A549 (cell line): ENCODE results near the gene REN. TPM values are rescaled to one million over a fixed set of nuclear protein-coding genes. Genes with fewer than 3 reads are reported as not detected.
A peak's percentile ranks its signal among the peaks of the same experiment; 100 is the strongest.

Experiments used
- ATAC-seq, 2 experiments: fragments of 200-7000 bp in 1 of 2; fragments of >200 bp in 1 of 2; cut with Nextera tagmentation in 1 of 2; cut with Tn5 transposase in 1 of 2; 3 replicates each; pipeline versions ENCODE4 v1.8.0 to v1.9.1; 2018 to 2020; ENCODE audit warnings: mild to moderate bottlenecking in 1 of 2, moderate library complexity in 1 of 2
- CTCF ChIA-PET: fragments of 300-600 bp; sonication (Branson Sonifier 250); formaldehyde crosslinking; extraction: SDS; loops from one replicate; lab custom pipeline; 2021; ENCODE audit warnings: antibody characterized with exemption, inconsistent platforms; lab: Yijun Ruan, JAX
- POLR2A ChIA-PET: fragments of 350-600 bp; formaldehyde crosslinking; extraction: SDS; loops from one replicate; lab custom pipeline; 2021; ENCODE audit warnings: antibody characterized with exemption, inconsistent platforms; lab: Yijun Ruan, JAX
- DNase-seq, 2 experiments: peaks; one replicate each; pipeline versions ENCODE4 v3.0.0 to v3.0.0-alpha.2; 2011 to 2016; ENCODE audit warnings: low read depth in 1 of 2, low spot score in 1 of 2
- FAIRE-seq: peaks from 2 replicates; lab custom pipeline; 2011; peaks lifted over from hg19 to GRCh38; lab: Jason Lieb, UNC
- H3K27ac ChIP-seq, 2 experiments: fragments of >200 bp; sonication (Bioruptor Twin); formaldehyde crosslinking; 3 replicates each; pipeline ENCODE4 v1.5.1; 2016 to 2017
- H3K4me1 ChIP-seq: fragments of >200 bp; sonication (Bioruptor Twin); formaldehyde crosslinking; 3 replicates; pipeline ENCODE4 v1.6.1; 2016
- H3K4me2 ChIP-seq: fragments of >200 bp; sonication (Bioruptor Twin); formaldehyde crosslinking; 3 replicates; pipeline ENCODE4 v1.6.1; 2016
- H3K4me3 ChIP-seq: fragments of >200 bp; sonication (Bioruptor Twin); formaldehyde crosslinking; 3 replicates; pipeline ENCODE4 v1.5.1; 2016
- H3K9me3 ChIP-seq: fragments of >200 bp; sonication (Bioruptor Twin); formaldehyde crosslinking; 3 replicates; pipeline ENCODE4 v1.6.1; 2016
- ATOH8 ChIP-seq: fragments of 250-450 bp; sonication (Bioruptor Pico); IDR thresholded peaks from 2 replicates; pipeline ENCODE4 v1.5.0; 2020; ENCODE audit warnings: low read depth, mild to moderate bottlenecking, moderate library complexity
- BCL3 ChIP-seq: fragments of >200 bp; sonication (Bioruptor Twin); formaldehyde crosslinking; IDR thresholded peaks from 3 replicates; pipeline ENCODE4 v1.6.1; 2016
- BHLHE40 ChIP-seq: IDR thresholded peaks from 2 replicates; pipeline ENCODE4 v1.6.1; 2012; ENCODE audit warnings: low read depth, low read length, inconsistent platforms
- CHD2 ChIP-seq: fragments of 150-350 bp; IDR thresholded peaks from 2 replicates; pipeline ENCODE4 v1.6.1; 2014; ENCODE audit warnings: low read length; ENCODE audit not compliant: partially characterized antibody
- EHF ChIP-seq: fragments of 250-450 bp; sonication (Bioruptor Pico); IDR thresholded peaks from 2 replicates; pipeline ENCODE4 v1.5.0; 2020; ENCODE audit warnings: mild to moderate bottlenecking
- EHMT2 ChIP-seq: fragments of 200-600 bp; sonication (generic); IDR thresholded peaks from 2 replicates; pipeline ENCODE4 v1.6.1; 2016; ENCODE audit warnings: antibody characterized with exemption, low read depth, mild to moderate bottlenecking, moderate library complexity
- ELK1 ChIP-seq: fragments of 150-350 bp; IDR thresholded peaks from 2 replicates; pipeline ENCODE4 v1.6.1; 2014; ENCODE audit warnings: low read depth, mild to moderate bottlenecking, low read length
- EP300 ChIP-seq, 2 experiments: fragments of >200 bp; sonication (Bioruptor Twin); formaldehyde crosslinking; IDR thresholded peaks; 2 replicates in 1 of 2; 3 replicates in 1 of 2; pipeline ENCODE4 v1.6.1; 2016 to 2017
- ESRRA ChIP-seq: fragments of 150-350 bp; IDR thresholded peaks from 2 replicates; pipeline ENCODE4 v1.6.1; 2014; ENCODE audit warnings: mild to moderate bottlenecking, low read length, borderline replicate concordance
- FOSB ChIP-seq: fragments of 250-450 bp; sonication (Bioruptor Pico); IDR thresholded peaks from 2 replicates; pipeline ENCODE4 v1.5.0; 2020; ENCODE audit warnings: mild to moderate bottlenecking, moderate library complexity
- FOXS1 ChIP-seq: fragments of 250-450 bp; sonication (Bioruptor Pico); IDR thresholded peaks from 2 replicates; pipeline ENCODE4 v1.5.0; 2020; ENCODE audit warnings: mild to moderate bottlenecking, moderate library complexity
- GATA3 ChIP-seq: IDR thresholded peaks from 2 replicates; pipeline ENCODE4 v1.6.1; 2012; ENCODE audit warnings: borderline replicate concordance
- HDAC2 ChIP-seq: fragments of 200-600 bp; sonication (generic); IDR thresholded peaks from 2 replicates; pipeline ENCODE4 v1.6.1; 2016
- HES2 ChIP-seq: fragments of >200 bp; sonication (Bioruptor Twin); formaldehyde crosslinking; IDR thresholded peaks from 2 replicates; pipeline ENCODE4 v1.6.1; 2016
- HEYL ChIP-seq: fragments of 250-450 bp; sonication (Bioruptor Pico); IDR thresholded peaks from 2 replicates; pipeline ENCODE4 v1.8.0; 2021; ENCODE audit warnings: mild to moderate bottlenecking, moderate library complexity
- HOXB5 ChIP-seq: fragments of 250-450 bp; sonication (Bioruptor Pico); IDR thresholded peaks from 2 replicates; pipeline ENCODE4 v1.5.0; 2020; ENCODE audit warnings: mild to moderate bottlenecking, moderate library complexity
- JUN ChIP-seq, 2 experiments: fragments of >200 bp; sonication (Bioruptor Twin); formaldehyde crosslinking; IDR thresholded peaks; 2 replicates in 1 of 2; 3 replicates in 1 of 2; pipeline ENCODE4 v1.6.1; 2016 to 2017
- KDM5A ChIP-seq: fragments of 200-600 bp; sonication (generic); IDR thresholded peaks from 2 replicates; pipeline ENCODE4 v1.6.1; 2016; ENCODE audit warnings: antibody characterized with exemption, mild to moderate bottlenecking
- MAX ChIP-seq: IDR thresholded peaks from 2 replicates; pipeline ENCODE4 v1.6.1; 2012
- MYC ChIP-seq: IDR thresholded peaks from 2 replicates; pipeline ENCODE4 v1.6.1; 2012; ENCODE audit warnings: mild to moderate bottlenecking, inconsistent platforms, low read length, improper control_type of control experiment, borderline replicate concordance
- NFE2L2 ChIP-seq: fragments of 150-350 bp; conservative IDR thresholded peaks from 2 replicates; pipeline ENCODE4 v1.6.1; 2014; ENCODE audit warnings: low read length
- NR3C1 ChIP-seq: fragments of >200 bp; sonication (Bioruptor Twin); formaldehyde crosslinking; IDR thresholded peaks from 3 replicates; pipeline ENCODE4 v1.6.1; 2017
- POLR2A ChIP-seq: IDR thresholded peaks from 2 replicates; pipeline ENCODE4 v1.6.1; 2012; ENCODE audit warnings: mild to moderate bottlenecking, low read length
- RAD21 ChIP-seq, 2 experiments: fragments of >200 bp in 1 of 2; sonication (Bioruptor Twin) in 1 of 2; formaldehyde crosslinking in 1 of 2; IDR thresholded peaks in 1 of 2; conservative IDR thresholded peaks in 1 of 2; 2 replicates in 1 of 2; 3 replicates in 1 of 2; pipeline ENCODE4 v1.6.1; 2012 to 2018; ENCODE audit warnings: inconsistent platforms in 1 of 2
- REST ChIP-seq: fragments of 200-600 bp; sonication (generic); IDR thresholded peaks from 2 replicates; pipeline ENCODE4 v1.6.1; 2016; ENCODE audit warnings: antibody characterized with exemption, mild to moderate bottlenecking, moderate library complexity
- SREBF2 ChIP-seq: fragments of 450-650 bp; IDR thresholded peaks from 2 replicates; pipeline ENCODE4 v1.6.1; 2014; ENCODE audit warnings: mild to moderate bottlenecking, moderate library complexity
- TP53 ChIP-seq: fragments of 250-450 bp; sonication (Bioruptor Pico); IDR thresholded peaks from 2 replicates; pipeline ENCODE4 v1.5.0; 2021; ENCODE audit warnings: mild to moderate bottlenecking, moderate library complexity
- ZFP36 ChIP-seq: fragments of 450-650 bp; IDR thresholded peaks from 2 replicates; pipeline ENCODE4 v1.6.1; 2014; ENCODE audit warnings: borderline replicate concordance; ENCODE audit not compliant: partially characterized antibody
- WGBS: methylation state at CpG from one replicate; pipeline ENCODE4 v1.1.6; 2017; ENCODE audit errors: missing lambda C conversion rate; 5-methylcytosine and 5-hydroxymethylcytosine counted together
- polyA plus RNA-seq, 4 experiments: library from polyadenylated mRNA; depleted of rRNA in 3 of 4; stranded (reverse); fragments of >200 nt; fragmentation: RNase III in 1 of 4; extraction: RNeasy Plus Mini Kit Qiagen cat#74134 plus additional on column Dnase treatment in 1 of 4; gene quantifications; 2 replicates in 3 of 4; 3 replicates in 1 of 4; pipeline ENCODE4 v1.2.3, GENCODE V29; 2011 to 2017

REN gene
- polyA plus RNA-seq, 2 of the 4 experiments (the other 2 are of a cell fraction) = not detected

GRCh38 chr1:204153667-204154066 lies 12.5 kb downstream of the REN start:
- Histone ChIP-seq H3K27ac (no peak overlapping the region), H3K4me1 (peaks cover 16% of the 10 kb centered on the region), H3K4me2 (no peak overlapping the region), H3K4me3 (no peak overlapping the region), H3K9me3 (no peaks in the 10 kb centered on the region)
- DNase-seq (no peak), ATAC-seq (no peak), FAIRE-seq (no peak)
- WGBS = 79% methylated on average over 4 of the region's 5 CpGs
- ChIA-PET POLR2A (no interaction called here), CTCF (interaction anchor here (0.7 to 6.2 kb wide), 8 partner anchors 10 to 282 kb away, joined by 3 to 62 read pairs (median 4); no protein-coding TSS in a partner anchor)
- TF ChIP-seq CHD2 (no peak), FOXS1 (CRISPR knock-in tag) (no peak), BHLHE40 (no peak), NR3C1 (no peak), RAD21 (conservative IDR thresholded peaks at IDR 0.05 in 1 of 2, IDR thresholded peaks at IDR 0.05 in 1 of 2) (no peak), EHMT2 (no peak), SREBF2 (no peak), ELK1 (no peak), HDAC2 (no peak), TP53 (CRISPR knock-in tag) (no peak), HEYL (CRISPR knock-in tag) (no peak), HES2 (no peak), KDM5A (no peak), EP300 (IDR thresholded peaks at IDR 0.05) (no peak), NFE2L2 (no peak), ATOH8 (no peak)

- CTCF ChIA-PET = interaction anchor here (1.5 to 6.2 kb wide), 7 partner anchors 11 to 270 kb away, joined by 3 to 62 read pairs (median 16); no protein-coding TSS in a partner anchor
Measured at GRCh38 chr1:204152310-204153044, 13.7 kb downstream of the REN start.

More at GRCh38 chr1:204152310-204153044, 13.7 kb downstream of the REN start:
- FAIRE-seq = no peak
- peak overlapping the region; percentile 96 for H3K4me3 ChIP-seq
- peak overlapping the region; percentile 100 for H3K4me2 ChIP-seq
- H3K4me1 ChIP-seq = peaks cover 16% of the 10 kb centered on the region
- TF ChIP-seq JUN (IDR thresholded peaks at IDR 0.05) (no peak), ATOH8 (no peak), BCL3 (no peak), TP53 (CRISPR knock-in tag) (no peak), MYC (no peak), EHMT2 (no peak), EHF (no peak), NR3C1 (no peak), FOSB (CRISPR knock-in tag) (no peak), ESRRA (no peak), POLR2A (0 out of 2 replicates have a peak, but pooled peaks have one; percentile 21), ZFP36 (no peak), GATA3 (no peak), MAX (no peak), REST (peak; percentile 10; the same call in 1 of the 2 replicates), HOXB5 (CRISPR knock-in tag) (no peak)
- TF ChIP-seq, all 56 proteins: peak for 2
- Histone ChIP-seq H3K27ac (peak overlapping the region; percentile 78 to 85), H3K9me3 (no peaks in the 10 kb centered on the region)
- POLR2A ChIA-PET = interaction anchor here (0.6 to 1.4 kb wide), 3 partner anchors 22 to 244 kb away, joined by 3 to 4 read pairs (median 3); no protein-coding TSS in a partner anchor
- 61% methylated on average over 12 of the region's 25 CpGs for WGBS
- DNase-seq (no peak), ATAC-seq (peak; percentile 7 to 34; a peak in 3 of 6 replicates)
